Measurements from ENCODE around the gene SCAP.

- TF ChIP-seq EZH2 (IDR thresholded peaks at IDR 0.05; ENCODE audit: low read length, missing control alignments) (no peak), CTCF (conservative IDR thresholded peaks at IDR 0.05 in 1 of 2, IDR thresholded peaks at IDR 0.05 in 1 of 2; ENCODE audit: low read depth in 1 of 2, low read length in 2 of 2) (no peak)
Observed at GRCh38 chr3:47410417-47410720, 65.4 kb downstream of the SCAP start.
